HCT116 (cell line): ENCODE results near the gene NUMB. TPM values are rescaled to one million over a fixed set of nuclear protein-coding genes. Genes with fewer than 3 reads are reported as not detected.

ENCODE experiments used
- ATAC-seq: fragments of 200-7000 bp; cut with Tn5 transposase; 2 replicates; pipeline ENCODE4 v1.9.1; 2020; ENCODE audit warnings: mild to moderate bottlenecking, moderate library complexity
- BruUV-seq: library from RNA; stranded (reverse); fragments of 400-500 nt; replicated peaks from 2 replicates; lab custom pipeline; 2021; lab: Mats Ljungman, UMichigan
- CTCF ChIA-PET: fragments of 300-600 bp; sonication (Branson Sonifier 250); formaldehyde crosslinking; loops from one replicate; lab custom pipeline; 2021; ENCODE audit warnings: antibody characterized with exemption; lab: Charles Lee
- POLR2A ChIA-PET: fragments of 300-600, 350-600 bp; sonication (Branson Sonifier 250); formaldehyde crosslinking; loops from one replicate; lab custom pipeline; 2021; ENCODE audit warnings: antibody characterized with exemption; lab: Charles Lee
- RAD21 ChIA-PET, 2 experiments: fragments of 300-600 bp; sonication (Branson Sonifier 250); formaldehyde crosslinking; loops; one replicate each; lab custom pipeline; 2023; ENCODE audit warnings: low total read pairs in 2 of 2; ENCODE audit not compliant: uncharacterized antibody in 2 of 2, unreplicated experiment in 2 of 2, low non-redundant PET in 1 of 2; lab: Charles Lee
- DNase-seq: peaks from one replicate; pipeline ENCODE4 v3.0.0-alpha.2; 2010; ENCODE audit warnings: low read depth, low spot score
- H2AFZ ChIP-seq: fragments of 200-600 bp; shearing (Covaris generic), sonication (generic); 2 replicates; pipeline ENCODE4 v1.6.1; 2017; ENCODE audit warnings: low read depth, mixed run types, mixed read lengths, antibody characterized with exemption, low read length; ENCODE audit not compliant: poor library complexity, severe bottlenecking
- H3K27ac ChIP-seq: 2 replicates; pipeline ENCODE4 v1.5.1; 2012; ENCODE audit warnings: low read depth, low read length
- H3K27me3 ChIP-seq: fragments of 200-600 bp; sonication (generic); 2 replicates; pipeline ENCODE4 v1.6.1; 2016; ENCODE audit warnings: mixed run types, low read length, mixed read lengths; ENCODE audit not compliant: insufficient read depth
- H3K36me3 ChIP-seq, 2 experiments: fragments of 200-500 bp in 1 of 2; fragments of 200-600 bp in 1 of 2; sonication (Bioruptor generic) in 1 of 2; sonication (generic) in 1 of 2; 2 replicates each; pipeline versions ENCODE4 v1.5.1 to v1.6.1; 2014 to 2016; ENCODE audit warnings: low read length in 2 of 2, inconsistent platforms in 1 of 2, mixed read lengths in 1 of 2, mixed run types in 1 of 2; ENCODE audit not compliant: insufficient read depth in 2 of 2, control insufficient read depth in 1 of 2
- H3K4me1 ChIP-seq, 2 experiments: fragments of 200-600 bp in 1 of 2; sonication (generic) in 1 of 2; 2 replicates each; pipeline versions ENCODE4 v1.5.1 to v1.6.1; 2012 to 2017; ENCODE audit warnings: low read length in 2 of 2, inconsistent platforms in 1 of 2, mild to moderate bottlenecking in 1 of 2, mixed read lengths in 1 of 2, mixed run types in 1 of 2, moderate library complexity in 1 of 2; ENCODE audit not compliant: insufficient read depth in 2 of 2, control insufficient read depth in 1 of 2
- H3K4me2 ChIP-seq: fragments of 200-600 bp; sonication (generic); 2 replicates; pipeline ENCODE4 v1.6.1; 2017; ENCODE audit warnings: mixed run types, low read length, mixed read lengths
- H3K4me3 ChIP-seq, 2 experiments: fragments of 200-600 bp in 1 of 2; sonication (generic) in 1 of 2; replicated peaks in 1 of 2; 2 replicates each; pipeline ENCODE4 v1.5.1; 2011 to 2016; ENCODE audit warnings: low read length in 2 of 2, control low read depth in 1 of 2, low read depth in 1 of 2, mild to moderate bottlenecking in 1 of 2, mixed read lengths in 1 of 2, mixed run types in 1 of 2
- H3K79me2 ChIP-seq: fragments of 200-600 bp; sonication (generic); 2 replicates; pipeline ENCODE4 v1.6.1; 2017; ENCODE audit warnings: mild to moderate bottlenecking, mixed run types, low read length, moderate library complexity, mixed read lengths; ENCODE audit not compliant: insufficient read depth
- H3K9ac ChIP-seq: fragments of 200-600 bp; sonication (generic); 2 replicates; pipeline ENCODE4 v1.6.1; 2016; ENCODE audit warnings: low read length, mixed read lengths
- H3K9me2 ChIP-seq: fragments of 200-600 bp; sonication (generic), shearing (Covaris generic); 2 replicates; pipeline ENCODE4 v1.6.1; 2017; ENCODE audit warnings: mixed run types, mild to moderate bottlenecking, moderate library complexity; ENCODE audit not compliant: insufficient read depth
- H3K9me3 ChIP-seq, 2 experiments: fragments of 200-500 bp in 1 of 2; fragments of 200-600 bp in 1 of 2; sonication (Bioruptor generic) in 1 of 2; sonication (generic) in 1 of 2; 2 replicates each; pipeline ENCODE4 v1.6.1; 2014 to 2017; ENCODE audit warnings: low read length in 2 of 2, mixed read lengths in 2 of 2, inconsistent platforms in 1 of 2, low read depth in 1 of 2, mild to moderate bottlenecking in 1 of 2, mixed run types in 1 of 2, moderate library complexity in 1 of 2; ENCODE audit not compliant: control insufficient read depth in 1 of 2, insufficient read depth in 1 of 2
- H4K20me1 ChIP-seq: fragments of 200-600 bp; sonication (generic), shearing (Covaris generic); 2 replicates; pipeline ENCODE4 v1.6.1; 2017; ENCODE audit warnings: mixed run types, mild to moderate bottlenecking, moderate library complexity; ENCODE audit not compliant: insufficient read depth
- CEBPB ChIP-seq: IDR thresholded peaks from 2 replicates; pipeline ENCODE4 v1.6.1; 2012; ENCODE audit warnings: low read depth
- CTCF ChIP-seq, 3 experiments: fragments of 200-600 bp in 1 of 3; sonication (generic) in 1 of 3; IDR thresholded peaks in 2 of 3; conservative IDR thresholded peaks in 1 of 3; 2 replicates each; pipeline ENCODE4 v1.5.1; 2012 to 2017; ENCODE audit warnings: low read depth in 2 of 3, low read length in 2 of 3, antibody characterized with exemption in 1 of 3, borderline replicate concordance in 1 of 3, control low read depth in 1 of 3, mild to moderate bottlenecking in 1 of 3, mixed read lengths in 1 of 3, mixed run types in 1 of 3, moderate library complexity in 1 of 3; ENCODE audit not compliant: insufficient read depth in 1 of 3
- EGR1 ChIP-seq: IDR thresholded peaks from 2 replicates; pipeline ENCODE4 v1.6.1; 2012; ENCODE audit warnings: low read depth
- ELF1 ChIP-seq: IDR thresholded peaks from 2 replicates; pipeline ENCODE4 v1.6.1; 2012; ENCODE audit warnings: low read depth, borderline replicate concordance
- EZH2 ChIP-seq: fragments of 200-600 bp; sonication (generic); IDR thresholded peaks from 2 replicates; pipeline ENCODE4 v1.6.1; 2017; ENCODE audit warnings: antibody characterized with exemption, mixed run types
- EZH2phosphoT487 ChIP-seq: fragments of 200-600 bp; IDR thresholded peaks from 2 replicates; pipeline ENCODE4 v1.6.1; 2018; ENCODE audit warnings: antibody characterized with exemption, borderline replicate concordance
- FOSL1 ChIP-seq: IDR thresholded peaks from 2 replicates; pipeline ENCODE4 v1.6.1; 2012; ENCODE audit warnings: low read depth
- JUND ChIP-seq: IDR thresholded peaks from 2 replicates; pipeline ENCODE4 v1.6.1; 2012
- POLR2AphosphoS5 ChIP-seq: IDR thresholded peaks from 2 replicates; pipeline ENCODE4 v1.6.1; 2011; ENCODE audit warnings: mild to moderate bottlenecking, low read depth, low read length, moderate library complexity
- RAD21 ChIP-seq: IDR thresholded peaks from 2 replicates; pipeline ENCODE4 v1.6.1; 2012; ENCODE audit warnings: low read depth, mild to moderate bottlenecking
- SIN3A ChIP-seq: IDR thresholded peaks from 2 replicates; pipeline ENCODE4 v1.6.1; 2012; ENCODE audit warnings: low read depth
- SP1 ChIP-seq: IDR thresholded peaks from 2 replicates; pipeline ENCODE4 v1.6.1; 2012; ENCODE audit warnings: low read depth
- SRF ChIP-seq: IDR thresholded peaks from 2 replicates; pipeline ENCODE4 v1.6.1; 2012; ENCODE audit warnings: low read depth
- TCF7L2 ChIP-seq: IDR thresholded peaks from 2 replicates; pipeline ENCODE4 v1.7.0; 2011; ENCODE audit warnings: borderline replicate concordance, inconsistent platforms; ENCODE audit not compliant: insufficient read depth, insufficient read length; ENCODE audit errors: extremely low read depth
- YY1 ChIP-seq: IDR thresholded peaks from 2 replicates; pipeline ENCODE4 v1.6.1; 2011; ENCODE audit warnings: low read length, low read depth, moderate library complexity, mild to moderate bottlenecking; ENCODE audit not compliant: insufficient replicate concordance; ENCODE audit errors: extremely low read depth
- ZFX ChIP-seq: fragments of 450-650 bp; IDR thresholded peaks from 2 replicates; pipeline ENCODE4 v1.6.1; 2017
- intact Hi-C: fragments of 100-400 bp; cut with micrococcal nuclease; formaldehyde crosslinking; loops from 2 replicates; pipeline ENCODE4 v1.10.0; 2022
- total RNA-seq: library from RNA; stranded (reverse); gene quantifications from one replicate; pipeline ENCODE4 v1.2.1, GENCODE V29; 2021; ENCODE audit not compliant: unreplicated experiment
- TF ChIP-seq, protein P1 (sequence below): IDR thresholded peaks from 2 replicates; pipeline ENCODE4 v1.6.1; 2011; ENCODE audit warnings: mild to moderate bottlenecking, low read length, moderate library complexity; ENCODE audit not compliant: insufficient replicate concordance; ENCODE audit errors: extremely low read depth

The NUMB gene
- total RNA-seq, 1 experiment from 2014 or later: 43.0 TPM

- no peaks in the 10 kb centered on the region for H3K79me2 ChIP-seq
- intact Hi-C loops: no loop called here
- no peaks in the 10 kb centered on the region for H3K27me3 ChIP-seq
- no TSS peak for BruUV-seq
- H3K9ac ChIP-seq: no peak overlapping the region
- POLR2A ChIA-PET: no interaction called here
- DNase-seq (no peak), ATAC-seq (no peak)
- no peaks in the 10 kb centered on the region for H4K20me1 ChIP-seq
- H3K4me2 ChIP-seq: no peak overlapping the region
- no peak overlapping the region for H3K27ac ChIP-seq
- CTCF ChIA-PET: interaction anchor here (1.2 kb wide), 1 partner anchor 31 kb away, joined by 3 read pairs; no protein-coding TSS in a partner anchor
- H3K9me2 ChIP-seq: no peaks in the 10 kb centered on the region
- no peaks in the 10 kb centered on the region for H3K4me1 ChIP-seq
- RAD21 ChIA-PET: no interaction called here
- H3K36me3 ChIP-seq: no peaks in the 10 kb centered on the region
- TF ChIP-seq SRF: no peak
- no peaks in the 10 kb centered on the region for H3K9me3 ChIP-seq
- H3K4me3 ChIP-seq: no peak overlapping the region
- no peak overlapping the region for H2AFZ ChIP-seq
Measured at GRCh38 chr14:73264080-73264884, 194.1 kb downstream of the NUMB start.

- no peaks in the 10 kb centered on the region for H3K79me2 ChIP-seq
- no peaks in the 10 kb centered on the region for H3K27me3 ChIP-seq
- no peak overlapping the region for H3K4me2 ChIP-seq
- ChIA-PET CTCF (interaction anchor here (1.2 kb wide), 1 partner anchor 32 kb away, joined by 3 read pairs; no protein-coding TSS in a partner anchor), POLR2A (no interaction called here), RAD21 (no interaction called here)
- intact Hi-C loops: no loop called here
- H3K27ac ChIP-seq: no peak overlapping the region
- H2AFZ ChIP-seq: no peak overlapping the region
- H3K4me3 ChIP-seq: no peak overlapping the region
- DNase-seq (no peak), ATAC-seq (no peak)
- H3K9ac ChIP-seq: no peak overlapping the region
- H3K4me1 ChIP-seq: no peaks in the 10 kb centered on the region
- H3K9me3 ChIP-seq: no peaks in the 10 kb centered on the region
- H4K20me1 ChIP-seq: no peaks in the 10 kb centered on the region
- H3K9me2 ChIP-seq: no peaks in the 10 kb centered on the region
- no TSS peak for BruUV-seq
- H3K36me3 ChIP-seq: no peaks in the 10 kb centered on the region
- TF ChIP-seq, protein P1, sequence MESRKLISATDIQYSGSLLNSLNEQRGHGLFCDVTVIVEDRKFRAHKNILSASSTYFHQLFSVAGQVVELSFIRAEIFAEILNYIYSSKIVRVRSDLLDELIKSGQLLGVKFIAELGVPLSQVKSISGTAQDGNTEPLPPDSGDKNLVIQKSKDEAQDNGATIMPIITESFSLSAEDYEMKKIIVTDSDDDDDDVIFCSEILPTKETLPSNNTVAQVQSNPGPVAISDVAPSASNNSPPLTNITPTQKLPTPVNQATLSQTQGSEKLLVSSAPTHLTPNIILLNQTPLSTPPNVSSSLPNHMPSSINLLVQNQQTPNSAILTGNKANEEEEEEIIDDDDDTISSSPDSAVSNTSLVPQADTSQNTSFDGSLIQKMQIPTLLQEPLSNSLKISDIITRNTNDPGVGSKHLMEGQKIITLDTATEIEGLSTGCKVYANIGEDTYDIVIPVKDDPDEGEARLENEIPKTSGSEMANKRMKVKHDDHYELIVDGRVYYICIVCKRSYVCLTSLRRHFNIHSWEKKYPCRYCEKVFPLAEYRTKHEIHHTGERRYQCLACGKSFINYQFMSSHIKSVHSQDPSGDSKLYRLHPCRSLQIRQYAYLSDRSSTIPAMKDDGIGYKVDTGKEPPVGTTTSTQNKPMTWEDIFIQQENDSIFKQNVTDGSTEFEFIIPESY: no peak
- TF ChIP-seq JUND (no peak), SRF (no peak), ELF1 (no peak), SP1 (no peak), CEBPB (no peak), EZH2 (no peak), YY1 (no peak), FOSL1 (no peak), EGR1 (no peak), TCF7L2 (no peak), SIN3A (no peak), EZH2phosphoT487 (no peak), RAD21 (no peak), POLR2AphosphoS5 (no peak), ZFX (no peak), CTCF (IDR thresholded peaks at IDR 0.05 in 2 of 3, conservative IDR thresholded peaks at IDR 0.05 in 1 of 3; ENCODE audit: borderline replicate concordance in 1 of 3, insufficient read depth in 1 of 3, low read depth in 2 of 3, low read length in 2 of 3) (no peak)
Measured at GRCh38 chr14:73263606-73264005, 194.7 kb downstream of the NUMB start.
